Measurements from ENCODE around the gene COPS6. TPM values are rescaled to one million over a fixed set of nuclear protein-coding genes. Genes with fewer than 3 reads are reported as not detected.
A peak's percentile ranks its signal among the peaks of the same experiment; 100 is the strongest.

Gene COPS6
- polyA plus RNA-seq, 2 donors: 86.7 to 119 TPM

GRCh38 chr7:100132126-100132525 lies 43.4 kb downstream of the COPS6 start:
- Histone ChIP-seq H3K27ac (ENCODE audit: low read depth in 2 of 2, low read length in 1 of 2) (peak overlapping the region in 1 of 2 donors; percentile 47), H3K9me3 (ENCODE audit: control insufficient read depth in 2 of 2, insufficient read depth in 1 of 2, low read depth in 1 of 2, low read length in 1 of 2) (no peaks in the 10 kb centered on the region), H3K4me1 (ENCODE audit: control insufficient read depth in 2 of 2, insufficient read depth in 2 of 2, low read length in 1 of 2) (peaks cover 2 to 4% of the 10 kb centered on the region in 2 donors), H3K4me3 (ENCODE audit: low read depth in 1 of 2, low read length in 2 of 2) (no peak overlapping the region), H3K36me3 (ENCODE audit: control insufficient read depth in 2 of 2, insufficient read depth in 2 of 2, low read length in 1 of 2) (no peaks in the 10 kb centered on the region), H3K27me3 (ENCODE audit: control insufficient read depth in 1 of 2, insufficient read depth in 2 of 2, low read length in 2 of 2) (no peaks in the 10 kb centered on the region)
- WGBS, 2 donors: 42 to 43% methylated on average over 7 of the region's 7 CpGs

- Histone ChIP-seq H3K9me3 (ENCODE audit: control insufficient read depth in 2 of 2, insufficient read depth in 1 of 2, low read depth in 1 of 2, low read length in 1 of 2) (no peaks in the 10 kb centered on the region), H3K27ac (ENCODE audit: low read depth in 2 of 2, low read length in 1 of 2) (no peak overlapping the region), H3K4me1 (ENCODE audit: control insufficient read depth in 2 of 2, insufficient read depth in 2 of 2, low read length in 1 of 2) (peaks cover 0 to 4% of the 10 kb centered on the region in 2 donors), H3K4me3 (ENCODE audit: low read depth in 1 of 2, low read length in 2 of 2) (no peak overlapping the region), H3K36me3 (ENCODE audit: control insufficient read depth in 2 of 2, insufficient read depth in 2 of 2, low read length in 1 of 2) (no peaks in the 10 kb centered on the region), H3K27me3 (ENCODE audit: control insufficient read depth in 1 of 2, insufficient read depth in 2 of 2, low read length in 2 of 2) (no peaks in the 10 kb centered on the region)
- 29 to 32% methylated on average over 3 of the region's 3 CpGs for WGBS, 2 donors
These were observed 44.0 kb downstream of the COPS6 start for GRCh38 chr7:100132697-100133151.

- 69 to 71% methylated on average over 13 of the region's 13 CpGs for WGBS, 2 donors
- Histone ChIP-seq H3K4me3 (ENCODE audit: low read depth in 1 of 2, low read length in 2 of 2) (no peak overlapping the region), H3K4me1 (ENCODE audit: control insufficient read depth in 2 of 2, insufficient read depth in 2 of 2, low read length in 1 of 2) (no peaks in the 10 kb centered on the region), H3K27me3 (ENCODE audit: control insufficient read depth in 1 of 2, insufficient read depth in 2 of 2, low read length in 2 of 2) (no peaks in the 10 kb centered on the region), H3K36me3 (ENCODE audit: control insufficient read depth in 2 of 2, insufficient read depth in 2 of 2, low read length in 1 of 2) (no peaks in the 10 kb centered on the region), H3K9me3 (ENCODE audit: control insufficient read depth in 2 of 2, insufficient read depth in 1 of 2, low read depth in 1 of 2, low read length in 1 of 2) (no peaks in the 10 kb centered on the region), H3K27ac (ENCODE audit: low read depth in 2 of 2, low read length in 1 of 2) (no peak overlapping the region)
These were observed 49.3 kb downstream of the COPS6 start for GRCh38 chr7:100137851-100138760.

GRCh38 chr7:100141555-100141949 lies 52.8 kb downstream of the COPS6 start:
- no peaks in the 10 kb centered on the region for H3K9me3 ChIP-seq (ENCODE audit: control insufficient read depth in 2 of 2, insufficient read depth in 1 of 2, low read depth in 1 of 2, low read length in 1 of 2)
- H3K4me1 ChIP-seq (ENCODE audit: control insufficient read depth in 2 of 2, insufficient read depth in 2 of 2, low read length in 1 of 2): no peaks in the 10 kb centered on the region
- 64 to 65% methylated on average over 3 of the region's 3 CpGs for WGBS, 2 donors
- no peak overlapping the region for H3K4me3 ChIP-seq (ENCODE audit: low read depth in 1 of 2, low read length in 2 of 2)
- no peak overlapping the region for H3K27ac ChIP-seq (ENCODE audit: low read depth in 2 of 2, low read length in 1 of 2)
- no peaks in the 10 kb centered on the region for H3K27me3 ChIP-seq (ENCODE audit: control insufficient read depth in 1 of 2, insufficient read depth in 2 of 2, low read length in 2 of 2)
- H3K36me3 ChIP-seq (ENCODE audit: control insufficient read depth in 2 of 2, insufficient read depth in 2 of 2, low read length in 1 of 2): no peaks in the 10 kb centered on the region

Other genes with a start within 250 kb of the COPS6 start
- gene OR2AE1, start 211.9 kb upstream of the COPS6 start, polyA plus RNA-seq: not detected
- 10 to 100 TPM in 1 of 2 donors, 1 to 10 TPM in 1; 9.4 to 11.8 TPM for gene TRIM4, start 169.4 kb upstream of the COPS6 start, polyA plus RNA-seq
- not detected for gene GJC3, start 159.3 kb upstream of the COPS6 start, polyA plus RNA-seq
- 1 to 10 TPM; 1.6 to 2.0 TPM for gene AZGP1, start 112.9 kb upstream of the COPS6 start, polyA plus RNA-seq
- gene ZKSCAN1, start 73.4 kb upstream of the COPS6 start, polyA plus RNA-seq: 10 to 100 TPM; 10.5 to 25.0 TPM
- gene ZSCAN21, start 39.2 kb upstream of the COPS6 start, polyA plus RNA-seq: 1 to 10 TPM; 3.8 to 3.9 TPM
- 10 to 100 TPM; 10.4 to 14.6 TPM for gene ZNF3, start 7.2 kb upstream of the COPS6 start, polyA plus RNA-seq
- 10 to 100 TPM; 46.4 to 66.8 TPM for gene MCM7, start 12.4 kb downstream of the COPS6 start, polyA plus RNA-seq
- 10 to 100 TPM; 17.3 to 19.3 TPM for gene AP4M1, start 12.7 kb downstream of the COPS6 start, polyA plus RNA-seq
- gene TAF6, start 30.4 kb downstream of the COPS6 start, polyA plus RNA-seq: 10 to 100 TPM; 23.3 to 29.6 TPM
- gene CNPY4, start 30.7 kb downstream of the COPS6 start, polyA plus RNA-seq: 1 to 10 TPM; 5.5 to 5.8 TPM
- 1 to 10 TPM; 2.7 to 3.7 TPM for gene MBLAC1, start 38.0 kb downstream of the COPS6 start, polyA plus RNA-seq
- gene LAMTOR4, start 59.9 kb downstream of the COPS6 start, polyA plus RNA-seq: 100 to 1,000 TPM in 1 of 2 donors, 10 to 100 TPM in 1; 85.7 to 138 TPM
- 10 to 100 TPM; 18.5 to 27.2 TPM for gene TRAPPC14, start 69.8 kb downstream of the COPS6 start, polyA plus RNA-seq
- gene GAL3ST4, start 79.6 kb downstream of the COPS6 start, polyA plus RNA-seq: 1 to 10 TPM; 4.4 to 5.1 TPM
- gene GPC2, start 88.4 kb downstream of the COPS6 start, polyA plus RNA-seq: 1 to 10 TPM; 1.1 to 2.2 TPM
- gene STAG3, start 88.9 kb downstream of the COPS6 start, polyA plus RNA-seq: under 1 TPM; 0.25 to 0.73 TPM
- gene PVRIG, start 131.0 kb downstream of the COPS6 start, polyA plus RNA-seq: under 1 TPM; 0.24 to 0.31 TPM
- gene SPDYE3, start 218.7 kb downstream of the COPS6 start, polyA plus RNA-seq: under 1 TPM; 0.05 to 0.10 TPM